Thyroid gland (tissue), 4 donors: ENCODE data around the gene RAB31.

Source experiments
- POLR2A ChIP-seq, 2 donors: fragments of 450-650 bp; IDR thresholded peaks; one replicate each; pipeline ENCODE4 v1.6.1; 2017; ENCODE audit warnings: antibody characterized with exemption in 2 of 2, mild to moderate bottlenecking in 2 of 2, moderate library complexity in 1 of 2
- TF ChIP-seq, protein P1 (sequence below), 6 experiments: fragments of 200-600 bp in 3 of 6; fragments of 450-650 bp in 3 of 6; sonication (generic) in 3 of 6; IDR thresholded peaks; one replicate each; pipeline ENCODE4 v1.5.1; 2016 to 2019; ENCODE audit warnings: antibody characterized with exemption in 6 of 6, mild to moderate bottlenecking in 2 of 6, inconsistent platforms in 1 of 6, moderate library complexity in 1 of 6

DNA sequence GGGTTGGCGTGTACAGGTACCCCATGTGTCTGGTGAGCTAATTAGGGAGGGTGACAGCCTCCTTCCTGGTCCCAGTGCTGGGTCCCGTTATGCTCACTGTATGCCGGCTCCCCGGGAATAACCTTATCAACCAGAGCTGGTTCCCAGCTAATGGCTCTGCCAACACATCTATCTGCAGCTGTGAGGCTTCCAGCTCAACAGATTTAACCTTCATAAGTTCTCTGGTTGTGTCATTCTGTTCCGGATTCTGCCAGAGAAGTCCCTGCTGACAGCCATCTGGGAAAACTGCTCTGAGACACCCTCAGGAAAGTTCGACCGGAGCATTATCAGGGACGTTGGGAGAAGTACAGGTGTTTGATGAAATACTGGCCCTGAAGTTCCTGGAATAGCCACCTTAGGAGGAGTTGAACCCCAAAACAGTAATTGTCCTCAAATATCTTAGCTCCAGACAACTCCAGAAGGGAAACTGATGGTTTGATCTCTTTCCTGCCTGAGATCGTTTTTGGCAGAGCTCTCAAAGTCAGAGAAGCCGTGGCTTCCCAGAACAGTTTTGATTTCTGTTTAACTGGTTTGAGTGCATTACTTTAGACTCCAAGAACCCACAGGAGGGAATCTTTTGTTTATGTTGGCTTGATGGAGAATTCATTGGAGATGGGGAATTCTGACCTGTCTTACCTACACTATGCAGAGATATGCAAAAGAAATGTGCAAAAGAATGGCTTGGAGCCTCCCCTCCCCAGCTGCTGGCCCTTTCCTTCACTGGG is 138.2 kb downstream of the RAB31 start:
- TF ChIP-seq POLR2A (IDR thresholded peaks at IDR 0.05): no peak
- TF ChIP-seq, protein P1, sequence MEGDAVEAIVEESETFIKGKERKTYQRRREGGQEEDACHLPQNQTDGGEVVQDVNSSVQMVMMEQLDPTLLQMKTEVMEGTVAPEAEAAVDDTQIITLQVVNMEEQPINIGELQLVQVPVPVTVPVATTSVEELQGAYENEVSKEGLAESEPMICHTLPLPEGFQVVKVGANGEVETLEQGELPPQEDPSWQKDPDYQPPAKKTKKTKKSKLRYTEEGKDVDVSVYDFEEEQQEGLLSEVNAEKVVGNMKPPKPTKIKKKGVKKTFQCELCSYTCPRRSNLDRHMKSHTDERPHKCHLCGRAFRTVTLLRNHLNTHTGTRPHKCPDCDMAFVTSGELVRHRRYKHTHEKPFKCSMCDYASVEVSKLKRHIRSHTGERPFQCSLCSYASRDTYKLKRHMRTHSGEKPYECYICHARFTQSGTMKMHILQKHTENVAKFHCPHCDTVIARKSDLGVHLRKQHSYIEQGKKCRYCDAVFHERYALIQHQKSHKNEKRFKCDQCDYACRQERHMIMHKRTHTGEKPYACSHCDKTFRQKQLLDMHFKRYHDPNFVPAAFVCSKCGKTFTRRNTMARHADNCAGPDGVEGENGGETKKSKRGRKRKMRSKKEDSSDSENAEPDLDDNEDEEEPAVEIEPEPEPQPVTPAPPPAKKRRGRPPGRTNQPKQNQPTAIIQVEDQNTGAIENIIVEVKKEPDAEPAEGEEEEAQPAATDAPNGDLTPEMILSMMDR (IDR thresholded peaks at IDR 0.05): no peak
